Breast epithelium (tissue), 4 donors: ENCODE data around the gene DEFB110. TPM values are rescaled to one million over a fixed set of nuclear protein-coding genes. Genes with fewer than 3 reads are reported as not detected.

Experiments
- DNase-seq, 2 donors: peaks; one replicate each; pipeline ENCODE4 v3.0.0-alpha.2; 2019; ENCODE audit warnings: low spot score in 2 of 2
- H3K27ac ChIP-seq, 2 donors: fragments of 200-600 bp; sonication (generic) in 1 of 2; one replicate each; pipeline ENCODE4 v1.5.1; 2016 to 2019; ENCODE audit warnings: mild to moderate bottlenecking in 1 of 2
- H3K27me3 ChIP-seq, 2 donors: fragments of 200-600 bp; sonication (generic) in 1 of 2; one replicate each; pipeline versions ENCODE4 v1.5.1 to v1.6.0; 2017 to 2019; ENCODE audit warnings: control low read depth in 1 of 2, mild to moderate bottlenecking in 1 of 2
- H3K36me3 ChIP-seq: fragments of 200-600 bp; one replicate; pipeline ENCODE4 v1.5.1; 2019
- H3K4me1 ChIP-seq, 2 donors: fragments of 200-600 bp; sonication (generic); one replicate each; pipeline ENCODE4 v1.5.1; 2016 to 2019; ENCODE audit warnings: control low read depth in 1 of 2
- H3K4me3 ChIP-seq, 3 donors: fragments of 200-600 bp; sonication (generic); 1 replicate in 2 of 3; 2 replicates in 1 of 3; pipeline ENCODE4 v1.5.1; 2016 to 2019; ENCODE audit warnings: mild to moderate bottlenecking in 3 of 3, moderate library complexity in 2 of 3
- H3K9me3 ChIP-seq, 2 donors: fragments of 200-600 bp; sonication (generic) in 1 of 2; one replicate each; pipeline ENCODE4 v1.5.1; 2016 to 2019; ENCODE audit warnings: control low read depth in 1 of 2
- POLR2A ChIP-seq: fragments of 450-650 bp; IDR thresholded peaks from one replicate; pipeline ENCODE4 v1.6.1; 2016; ENCODE audit warnings: antibody characterized with exemption, mild to moderate bottlenecking, moderate library complexity
- POLR2AphosphoS5 ChIP-seq, 3 donors: sonication (generic); formaldehyde crosslinking; IDR thresholded peaks; one replicate each; pipeline ENCODE4 v1.6.1; 2017; ENCODE audit warnings: antibody characterized with exemption in 3 of 3
- intact Hi-C: fragments of 100-400 bp; cut with DNase I; formaldehyde crosslinking; loops from one replicate; pipeline ENCODE4 v1.15.1; 2023; ENCODE audit warnings: low total_unique reads
- total RNA-seq, 3 donors: library from RNA; depleted of rRNA; stranded (reverse); fragments of >200 nt; gene quantifications; one replicate each; pipeline ENCODE4 v1.1.0, GENCODE V29; 2016
- TF ChIP-seq, protein P1 (sequence below), 3 donors: fragments of 450-650 bp; IDR thresholded peaks; one replicate each; pipeline ENCODE4 v1.5.1; 2016 to 2017; ENCODE audit warnings: antibody characterized with exemption in 3 of 3, mild to moderate bottlenecking in 3 of 3, moderate library complexity in 3 of 3

Gene DEFB110
- total RNA-seq, 3 donors from 2014 or later: not detected

DNA sequence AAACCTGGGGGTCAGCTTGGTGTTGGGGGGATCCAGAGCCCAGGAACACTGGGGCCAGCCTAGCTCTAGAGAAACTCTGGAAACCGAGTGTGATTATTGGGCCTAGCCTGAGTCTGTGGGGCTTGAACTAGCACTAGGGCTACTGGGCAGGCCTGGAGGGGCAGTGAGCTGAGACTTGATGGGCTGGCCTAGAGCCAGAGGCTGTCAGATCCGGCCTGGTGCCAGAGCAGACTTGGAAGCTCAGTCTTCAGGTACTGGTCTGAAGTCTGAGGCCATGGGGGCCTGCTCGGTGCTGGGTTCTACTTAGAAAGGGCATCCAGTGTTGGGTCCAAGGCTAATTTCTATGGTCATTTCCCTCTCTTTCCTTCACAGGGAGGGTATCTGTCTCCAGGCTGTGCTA, 25.2 kb upstream of the DEFB110 start:
- no peak for TF ChIP-seq POLR2AphosphoS5 (IDR thresholded peaks at IDR 0.05)
- no peaks in the 10 kb centered on the region for H3K4me1 ChIP-seq
- no peaks in the 10 kb centered on the region for H3K9me3 ChIP-seq
- no peak for DNase-seq
- no peak overlapping the region for H3K27ac ChIP-seq
- no peaks in the 10 kb centered on the region for H3K36me3 ChIP-seq
- intact Hi-C loops: no loop called here
- no peak overlapping the region for H3K4me3 ChIP-seq
- no peaks in the 10 kb centered on the region for H3K27me3 ChIP-seq

DNA sequence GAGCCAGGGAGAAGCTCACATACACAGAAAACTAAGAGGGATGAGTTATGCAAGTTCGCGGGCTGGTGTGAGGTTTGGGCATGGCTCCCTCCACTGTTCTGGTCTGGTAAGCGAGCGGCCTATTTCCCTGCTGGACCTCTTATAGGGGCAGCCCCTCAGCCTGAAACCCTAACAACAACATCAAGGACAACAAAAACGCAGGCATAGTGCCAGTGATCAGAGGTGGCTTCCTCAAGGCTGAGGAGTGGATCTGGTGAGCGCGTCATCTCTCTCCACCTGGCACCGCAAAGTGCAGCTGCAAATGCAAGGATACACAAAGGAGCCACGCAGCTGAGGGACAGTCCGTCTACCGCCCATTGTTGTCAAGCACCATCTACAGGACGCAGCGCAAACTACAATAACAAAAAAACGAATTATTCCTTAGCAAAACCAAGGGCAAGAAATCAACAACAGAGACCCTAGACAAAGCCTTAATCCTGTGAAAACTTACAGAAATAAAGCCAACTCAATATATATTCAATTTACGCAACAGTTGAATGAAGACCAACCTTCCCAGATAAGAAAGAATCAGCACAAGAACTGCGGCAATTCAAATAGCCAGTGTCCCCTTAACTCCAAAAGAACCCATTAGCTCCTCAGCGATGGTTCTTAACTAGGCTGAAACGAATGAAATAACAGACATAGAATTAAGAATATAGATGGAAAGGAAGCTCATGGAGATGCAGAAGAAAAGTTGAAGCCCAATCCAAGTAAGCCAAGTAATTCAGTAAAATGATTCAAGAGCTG, 9.2 kb upstream of the DEFB110 start:
- intact Hi-C loops: no loop called here
- H3K27me3 ChIP-seq: peaks cover 0 to 3% of the 10 kb centered on the region in 2 donors
- no peak overlapping the region for H3K27ac ChIP-seq
- H3K9me3 ChIP-seq: peaks cover 0 to 7% of the 10 kb centered on the region in 2 donors
- no peak overlapping the region for H3K4me3 ChIP-seq
- DNase-seq: no peak
- H3K36me3 ChIP-seq: no peaks in the 10 kb centered on the region
- TF ChIP-seq, protein P1, sequence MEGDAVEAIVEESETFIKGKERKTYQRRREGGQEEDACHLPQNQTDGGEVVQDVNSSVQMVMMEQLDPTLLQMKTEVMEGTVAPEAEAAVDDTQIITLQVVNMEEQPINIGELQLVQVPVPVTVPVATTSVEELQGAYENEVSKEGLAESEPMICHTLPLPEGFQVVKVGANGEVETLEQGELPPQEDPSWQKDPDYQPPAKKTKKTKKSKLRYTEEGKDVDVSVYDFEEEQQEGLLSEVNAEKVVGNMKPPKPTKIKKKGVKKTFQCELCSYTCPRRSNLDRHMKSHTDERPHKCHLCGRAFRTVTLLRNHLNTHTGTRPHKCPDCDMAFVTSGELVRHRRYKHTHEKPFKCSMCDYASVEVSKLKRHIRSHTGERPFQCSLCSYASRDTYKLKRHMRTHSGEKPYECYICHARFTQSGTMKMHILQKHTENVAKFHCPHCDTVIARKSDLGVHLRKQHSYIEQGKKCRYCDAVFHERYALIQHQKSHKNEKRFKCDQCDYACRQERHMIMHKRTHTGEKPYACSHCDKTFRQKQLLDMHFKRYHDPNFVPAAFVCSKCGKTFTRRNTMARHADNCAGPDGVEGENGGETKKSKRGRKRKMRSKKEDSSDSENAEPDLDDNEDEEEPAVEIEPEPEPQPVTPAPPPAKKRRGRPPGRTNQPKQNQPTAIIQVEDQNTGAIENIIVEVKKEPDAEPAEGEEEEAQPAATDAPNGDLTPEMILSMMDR (IDR thresholded peaks at IDR 0.05): no peak
- TF ChIP-seq POLR2A: no peak
- no peak for TF ChIP-seq POLR2AphosphoS5 (IDR thresholded peaks at IDR 0.05)
- H3K4me1 ChIP-seq: no peaks in the 10 kb centered on the region

DNA sequence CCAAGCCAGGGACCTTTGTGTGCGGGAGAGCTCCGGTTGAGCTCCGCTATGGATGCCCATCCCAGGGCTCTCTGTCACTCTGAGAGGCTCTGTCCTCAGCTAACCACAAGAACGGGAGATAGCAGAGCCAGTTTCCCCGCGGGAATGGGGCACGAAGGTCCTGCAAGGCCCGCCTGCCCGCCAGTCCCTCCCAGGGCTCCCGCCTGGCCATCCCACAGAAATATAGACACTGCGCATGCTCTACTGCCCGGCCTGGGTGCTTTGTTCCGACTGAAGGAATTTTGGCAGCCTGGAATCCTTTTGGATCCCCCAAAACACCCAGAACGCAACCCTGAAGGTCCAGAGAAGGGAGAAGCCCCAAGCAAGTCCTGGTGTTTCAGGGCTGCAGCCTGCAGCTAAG, 8.6 kb upstream of the DEFB110 start:
- no peaks in the 10 kb centered on the region for H3K4me1 ChIP-seq
- intact Hi-C loops: no loop called here
- no peak for DNase-seq
- H3K27ac ChIP-seq: no peak overlapping the region
- H3K36me3 ChIP-seq: no peaks in the 10 kb centered on the region
- H3K4me3 ChIP-seq: no peak overlapping the region
- H3K9me3 ChIP-seq: peaks cover 0 to 7% of the 10 kb centered on the region in 2 donors
- TF ChIP-seq POLR2AphosphoS5 (IDR thresholded peaks at IDR 0.05) (no peak), POLR2A (no peak)
- TF ChIP-seq, protein P1 (IDR thresholded peaks at IDR 0.05): no peak
- peaks cover 0 to 3% of the 10 kb centered on the region in 2 donors for H3K27me3 ChIP-seq

DNA sequence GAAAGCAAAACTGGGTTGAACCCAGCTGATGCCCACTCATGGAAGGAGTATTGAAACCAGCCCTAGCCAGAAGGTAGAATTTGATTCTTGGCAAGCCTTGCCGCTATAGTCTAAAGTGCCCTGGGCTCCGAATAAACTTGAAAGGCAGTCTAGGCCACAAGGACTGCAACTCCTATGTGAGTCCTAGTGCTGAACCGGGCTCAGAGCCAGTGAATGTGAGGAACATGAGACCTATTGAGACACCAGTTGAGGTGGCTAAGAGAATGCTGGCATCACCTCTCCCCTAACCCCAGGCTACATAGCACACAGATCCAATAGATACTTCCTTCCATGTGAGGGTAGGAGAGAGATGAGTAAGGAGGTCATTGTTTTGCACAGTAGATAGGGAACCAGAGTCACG, 3.5 kb upstream of the DEFB110 start:
- H3K9me3 ChIP-seq: peaks cover 0 to 1% of the 10 kb centered on the region in 2 donors
- H3K27me3 ChIP-seq: peaks cover 0 to 2% of the 10 kb centered on the region in 2 donors
- no peaks in the 10 kb centered on the region for H3K4me1 ChIP-seq
- no peak for DNase-seq
- TF ChIP-seq POLR2AphosphoS5 (IDR thresholded peaks at IDR 0.05): no peak
- TF ChIP-seq POLR2A: no peak
- TF ChIP-seq, protein P1 (IDR thresholded peaks at IDR 0.05): no peak
- no peak overlapping the region for H3K27ac ChIP-seq
- intact Hi-C loops: no loop called here
- no peaks in the 10 kb centered on the region for H3K36me3 ChIP-seq
- H3K4me3 ChIP-seq: no peak overlapping the region

DNA sequence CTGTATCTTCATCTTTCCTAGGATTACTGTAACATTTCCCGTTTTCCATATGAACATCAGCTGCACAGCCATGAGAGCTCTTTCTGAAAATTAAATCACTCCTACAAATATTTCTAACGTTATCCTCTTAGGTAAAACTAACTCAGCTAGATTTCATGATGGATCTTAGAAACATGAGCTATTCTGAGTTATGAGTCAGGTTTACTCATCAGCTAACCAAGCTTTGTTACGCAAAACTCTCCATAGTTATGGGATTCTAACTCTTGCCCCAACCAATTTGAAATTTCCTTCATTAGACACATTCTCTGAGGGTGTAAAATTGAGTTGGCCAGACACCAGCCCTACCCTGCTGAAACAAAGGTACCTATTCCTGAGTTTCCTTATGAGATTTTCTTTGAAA, 14.0 kb downstream of the DEFB110 start:
- TF ChIP-seq, protein P1 (IDR thresholded peaks at IDR 0.05): no peak
- no peak for TF ChIP-seq POLR2AphosphoS5 (IDR thresholded peaks at IDR 0.05)
- TF ChIP-seq POLR2A: no peak
- Histone ChIP-seq H3K4me3 (no peak overlapping the region), H3K36me3 (no peaks in the 10 kb centered on the region), H3K4me1 (no peaks in the 10 kb centered on the region), H3K9me3 (no peaks in the 10 kb centered on the region), H3K27ac (no peak overlapping the region), H3K27me3 (no peaks in the 10 kb centered on the region)
- no peak for DNase-seq
- intact Hi-C loops: no loop called here
